ENCODE data around the gene FLYWCH1.

- TF ChIP-seq, protein P1, sequence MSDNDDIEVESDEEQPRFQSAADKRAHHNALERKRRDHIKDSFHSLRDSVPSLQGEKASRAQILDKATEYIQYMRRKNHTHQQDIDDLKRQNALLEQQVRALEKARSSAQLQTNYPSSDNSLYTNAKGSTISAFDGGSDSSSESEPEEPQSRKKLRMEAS (IDR thresholded peaks at IDR 0.05), result no peak
- TF ChIP-seq, protein P2, sequence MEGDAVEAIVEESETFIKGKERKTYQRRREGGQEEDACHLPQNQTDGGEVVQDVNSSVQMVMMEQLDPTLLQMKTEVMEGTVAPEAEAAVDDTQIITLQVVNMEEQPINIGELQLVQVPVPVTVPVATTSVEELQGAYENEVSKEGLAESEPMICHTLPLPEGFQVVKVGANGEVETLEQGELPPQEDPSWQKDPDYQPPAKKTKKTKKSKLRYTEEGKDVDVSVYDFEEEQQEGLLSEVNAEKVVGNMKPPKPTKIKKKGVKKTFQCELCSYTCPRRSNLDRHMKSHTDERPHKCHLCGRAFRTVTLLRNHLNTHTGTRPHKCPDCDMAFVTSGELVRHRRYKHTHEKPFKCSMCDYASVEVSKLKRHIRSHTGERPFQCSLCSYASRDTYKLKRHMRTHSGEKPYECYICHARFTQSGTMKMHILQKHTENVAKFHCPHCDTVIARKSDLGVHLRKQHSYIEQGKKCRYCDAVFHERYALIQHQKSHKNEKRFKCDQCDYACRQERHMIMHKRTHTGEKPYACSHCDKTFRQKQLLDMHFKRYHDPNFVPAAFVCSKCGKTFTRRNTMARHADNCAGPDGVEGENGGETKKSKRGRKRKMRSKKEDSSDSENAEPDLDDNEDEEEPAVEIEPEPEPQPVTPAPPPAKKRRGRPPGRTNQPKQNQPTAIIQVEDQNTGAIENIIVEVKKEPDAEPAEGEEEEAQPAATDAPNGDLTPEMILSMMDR (IDR thresholded peaks at IDR 0.05; ENCODE audit: low read depth, low read length, missing input control), result no peak
- TF ChIP-seq SP1 (IDR thresholded peaks at IDR 0.05) (peak; percentile 24), ZBTB33 (IDR thresholded peaks at IDR 0.05) (no peak), YY1 (IDR thresholded peaks at IDR 0.05) (no peak), RXRA (IDR thresholded peaks at IDR 0.05) (no peak), REST (IDR thresholded peaks at IDR 0.05) (no peak), JUND (IDR thresholded peaks at IDR 0.05) (no peak), TAF1 (conservative IDR thresholded peaks at IDR 0.05) (no peak), ATF3 (IDR thresholded peaks at IDR 0.05) (no peak), GABPA (IDR thresholded peaks at IDR 0.05 in 1 of 2, conservative IDR thresholded peaks at IDR 0.05 in 1 of 2) (no peak), RAD21 (IDR thresholded peaks at IDR 0.05) (no peak)
These were observed 5.7 kb upstream of the FLYWCH1 start for GRCh38 chr16:2905988-2906387.

All from liver (tissue), 3 donors.